ENCODE results near the gene ANP32A. TPM values are rescaled to one million over a fixed set of nuclear protein-coding genes. Genes with fewer than 3 reads are reported as not detected.

ANP32A gene
- total RNA-seq, 1 donor from 2014 or later: 222 TPM

- Mint-ChIP-seq H3K9me3 (no peaks in the 10 kb centered on the region), H3K4me1 (ENCODE audit: unreplicated experiment) (peaks cover 18% of the 10 kb centered on the region), H3K27ac (peak overlapping the region; percentile 25), H3K27me3 (no peaks in the 10 kb centered on the region), H3K36me3 (no peaks in the 10 kb centered on the region), H3K4me3 (no peak overlapping the region)
- DNase-seq (ENCODE audit: extremely low spot score, unreplicated experiment): no peak
- TF ChIP-seq, protein P1, sequence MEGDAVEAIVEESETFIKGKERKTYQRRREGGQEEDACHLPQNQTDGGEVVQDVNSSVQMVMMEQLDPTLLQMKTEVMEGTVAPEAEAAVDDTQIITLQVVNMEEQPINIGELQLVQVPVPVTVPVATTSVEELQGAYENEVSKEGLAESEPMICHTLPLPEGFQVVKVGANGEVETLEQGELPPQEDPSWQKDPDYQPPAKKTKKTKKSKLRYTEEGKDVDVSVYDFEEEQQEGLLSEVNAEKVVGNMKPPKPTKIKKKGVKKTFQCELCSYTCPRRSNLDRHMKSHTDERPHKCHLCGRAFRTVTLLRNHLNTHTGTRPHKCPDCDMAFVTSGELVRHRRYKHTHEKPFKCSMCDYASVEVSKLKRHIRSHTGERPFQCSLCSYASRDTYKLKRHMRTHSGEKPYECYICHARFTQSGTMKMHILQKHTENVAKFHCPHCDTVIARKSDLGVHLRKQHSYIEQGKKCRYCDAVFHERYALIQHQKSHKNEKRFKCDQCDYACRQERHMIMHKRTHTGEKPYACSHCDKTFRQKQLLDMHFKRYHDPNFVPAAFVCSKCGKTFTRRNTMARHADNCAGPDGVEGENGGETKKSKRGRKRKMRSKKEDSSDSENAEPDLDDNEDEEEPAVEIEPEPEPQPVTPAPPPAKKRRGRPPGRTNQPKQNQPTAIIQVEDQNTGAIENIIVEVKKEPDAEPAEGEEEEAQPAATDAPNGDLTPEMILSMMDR (conservative IDR thresholded peaks at IDR 0.05): no peak
Observed at GRCh38 chr15:68734881-68735280, 85.8 kb downstream of the ANP32A start.

GRCh38 chr15:68734352-68734751, 86.3 kb downstream of the ANP32A start:
- Mint-ChIP-seq H3K27ac (peak overlapping the region; percentile 25), H3K4me3 (no peak overlapping the region), H3K36me3 (no peaks in the 10 kb centered on the region), H3K9me3 (no peaks in the 10 kb centered on the region), H3K4me1 (ENCODE audit: unreplicated experiment) (peaks cover 18% of the 10 kb centered on the region), H3K27me3 (no peaks in the 10 kb centered on the region)
- TF ChIP-seq, protein P1 (conservative IDR thresholded peaks at IDR 0.05): no peak
- no peak for DNase-seq (ENCODE audit: extremely low spot score, unreplicated experiment)

- TF ChIP-seq, protein P1 (conservative IDR thresholded peaks at IDR 0.05): no peak
- no peak for DNase-seq (ENCODE audit: extremely low spot score, unreplicated experiment)
- Mint-ChIP-seq H3K4me3 (no peak overlapping the region), H3K36me3 (no peaks in the 10 kb centered on the region), H3K9me3 (no peaks in the 10 kb centered on the region), H3K27me3 (no peaks in the 10 kb centered on the region), H3K4me1 (ENCODE audit: unreplicated experiment) (peaks cover 18% of the 10 kb centered on the region), H3K27ac (no peak overlapping the region)
Observed at GRCh38 chr15:68733666-68734065, 87.0 kb downstream of the ANP32A start.

DNA sequence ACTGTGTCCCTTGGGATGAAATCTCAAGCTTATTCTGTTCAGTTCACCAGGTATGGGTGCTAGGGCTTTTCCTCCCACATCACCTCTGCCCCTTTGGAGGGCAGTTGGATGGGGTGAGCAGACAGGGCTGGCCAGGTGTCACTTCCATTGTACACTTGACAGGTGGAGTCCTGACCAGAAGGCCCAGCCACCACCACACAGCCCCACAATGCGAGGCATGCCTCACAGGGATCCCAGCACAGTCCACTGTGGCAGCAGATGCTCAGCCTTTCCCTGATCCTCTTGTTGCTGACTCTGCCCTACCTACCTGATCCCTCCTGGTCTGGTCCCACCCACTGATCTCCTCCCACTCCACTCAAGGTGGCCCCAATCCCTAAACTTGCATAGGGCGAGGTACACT, 88.2 kb downstream of the ANP32A start:
- no peak overlapping the region for H3K4me3 Mint-ChIP-seq
- no peaks in the 10 kb centered on the region for H3K27me3 Mint-ChIP-seq
- no peaks in the 10 kb centered on the region for H3K36me3 Mint-ChIP-seq
- no peaks in the 10 kb centered on the region for H3K9me3 Mint-ChIP-seq
- TF ChIP-seq, protein P1 (conservative IDR thresholded peaks at IDR 0.05): no peak
- peaks cover 18% of the 10 kb centered on the region for H3K4me1 Mint-ChIP-seq (ENCODE audit: unreplicated experiment)
- no peak overlapping the region for H3K27ac Mint-ChIP-seq
- DNase-seq (ENCODE audit: extremely low spot score, unreplicated experiment): no peak

- TF ChIP-seq, protein P1 (conservative IDR thresholded peaks at IDR 0.05): no peak
- H3K9me3 Mint-ChIP-seq: no peaks in the 10 kb centered on the region
- no peaks in the 10 kb centered on the region for H3K27me3 Mint-ChIP-seq
- DNase-seq (ENCODE audit: extremely low spot score, unreplicated experiment): no peak
- H3K36me3 Mint-ChIP-seq: no peaks in the 10 kb centered on the region
- H3K27ac Mint-ChIP-seq: peak overlapping the region; percentile 39
- peaks cover 18% of the 10 kb centered on the region for H3K4me1 Mint-ChIP-seq (ENCODE audit: unreplicated experiment)
- no peak overlapping the region for H3K4me3 Mint-ChIP-seq
Observed at GRCh38 chr15:68730976-68731897, 89.5 kb downstream of the ANP32A start.
